Common myeloid progenitor, CD34-positive (primary cell): Measurements from ENCODE around the gene NTN3.

ENCODE experiments used
- CTCF ChIA-PET: fragments of 350-600 bp; sonication (Branson Sonifier 250); formaldehyde crosslinking; loops from one replicate; lab custom pipeline; 2021; ENCODE audit warnings: antibody characterized with exemption; lab: Charles Lee
- POLR2A ChIA-PET: fragments of 350-600 bp; sonication (Branson Sonifier 250); formaldehyde crosslinking; loops from one replicate; lab custom pipeline; 2021; ENCODE audit warnings: antibody characterized with exemption; lab: Charles Lee
- DNase-seq, 3 donors: peaks; one replicate each; pipeline versions ENCODE4 v3.0.0 to v3.0.0-alpha.2; 2013
- H3K27ac ChIP-seq, 2 experiments: 1 replicate in 1 of 2; 2 replicates in 1 of 2; pipeline ENCODE4 v1.7.0; 2013; ENCODE audit warnings: inconsistent platforms in 2 of 2, low read length in 2 of 2, mild to moderate bottlenecking in 2 of 2, low read depth in 1 of 2, moderate library complexity in 1 of 2; ENCODE audit not compliant: severe bottlenecking in 2 of 2, insufficient read depth in 1 of 2, poor library complexity in 1 of 2
- H3K27me3 ChIP-seq, 5 experiments: replicated peaks in 2 of 5; 1 replicate in 3 of 5; 2 replicates in 2 of 5; pipeline versions ENCODE4 v1.6.1 to v1.7.0; 2013; ENCODE audit warnings: low read length in 4 of 5, mild to moderate bottlenecking in 2 of 5, moderate library complexity in 2 of 5, inconsistent platforms in 1 of 5; ENCODE audit not compliant: insufficient read depth in 5 of 5, control insufficient read depth in 4 of 5
- H3K36me3 ChIP-seq, 4 experiments: 1 replicate in 2 of 4; 2 replicates in 2 of 4; pipeline versions ENCODE4 v1.6.1 to v1.7.0; 2013; ENCODE audit warnings: low read length in 3 of 4, control low read depth in 1 of 4, mild to moderate bottlenecking in 1 of 4; ENCODE audit not compliant: control insufficient read depth in 4 of 4, insufficient read depth in 4 of 4
- H3K4me1 ChIP-seq, 4 experiments: 1 replicate in 3 of 4; 2 replicates in 1 of 4; pipeline versions ENCODE4 v1.6.1 to v1.7.1; 2013; ENCODE audit warnings: low read length in 3 of 4, mild to moderate bottlenecking in 3 of 4, control low read depth in 1 of 4, inconsistent platforms in 1 of 4, moderate library complexity in 1 of 4; ENCODE audit not compliant: control insufficient read depth in 4 of 4, insufficient read depth in 4 of 4; ENCODE audit errors: control extremely low read depth in 1 of 4
- H3K4me3 ChIP-seq, 7 experiments: 1 replicate in 4 of 7; 2 replicates in 3 of 7; pipeline versions ENCODE4 v1.5.1 to v1.7.0; 2013; ENCODE audit warnings: mild to moderate bottlenecking in 7 of 7, low read length in 6 of 7, moderate library complexity in 6 of 7, inconsistent platforms in 2 of 7, low read depth in 2 of 7, control low read depth in 1 of 7; ENCODE audit not compliant: insufficient read depth in 4 of 7, control insufficient read depth in 1 of 7; ENCODE audit errors: extremely low read depth in 1 of 7
- H3K9me3 ChIP-seq, 5 experiments: 1 replicate in 4 of 5; 2 replicates in 1 of 5; pipeline versions ENCODE4 v1.6.1 to v1.7.1; 2013; ENCODE audit warnings: low read length in 4 of 5, mild to moderate bottlenecking in 2 of 5, inconsistent platforms in 1 of 5, low read depth in 1 of 5, moderate library complexity in 1 of 5; ENCODE audit not compliant: control insufficient read depth in 4 of 5, insufficient read depth in 2 of 5; ENCODE audit errors: control extremely low read depth in 1 of 5
- WGBS: methylation state at CpG from one replicate; pipeline ENCODE4 v1.1.5; 2013; ENCODE audit not compliant: insufficient coverage; 5-methylcytosine and 5-hydroxymethylcytosine counted together

Gene NTN3

DNA sequence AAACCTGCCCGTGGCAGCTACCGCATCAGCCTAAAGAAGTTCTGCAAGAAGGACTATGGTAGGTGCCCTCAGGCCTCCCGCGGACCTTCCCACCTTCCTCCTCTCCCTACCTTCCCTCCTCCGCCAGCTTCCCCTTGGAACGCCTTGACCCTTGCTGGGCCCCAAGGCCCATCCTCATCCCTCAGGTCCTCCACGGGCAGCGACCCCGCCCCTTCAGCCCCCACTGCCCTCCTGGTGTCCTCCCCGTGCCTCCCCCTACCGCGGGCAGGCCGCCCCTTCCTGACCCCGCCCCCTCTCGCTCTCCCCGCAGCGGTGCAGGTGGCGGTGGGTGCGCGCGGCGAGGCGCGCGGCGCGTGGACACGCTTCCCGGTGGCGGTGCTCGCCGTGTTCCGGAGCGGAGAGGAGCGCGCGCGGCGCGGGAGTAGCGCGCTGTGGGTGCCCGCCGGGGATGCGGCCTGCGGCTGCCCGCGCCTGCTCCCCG, 2.4 kb downstream of the NTN3 start:
- no peaks in the 10 kb centered on the region for H3K9me3 ChIP-seq
- H3K4me3 ChIP-seq: peak overlapping the region in 4 of 7 experiments; percentile 22 to 82 (median 76)
- no peaks in the 10 kb centered on the region for H3K36me3 ChIP-seq
- POLR2A ChIA-PET: interaction anchor here (0.6 kb wide), 1 partner anchor 13 kb away, joined by 3 read pairs; the partner anchor contains the start of gene TEDC2
- H3K4me1 ChIP-seq: peaks cover 4 to 54% (median 50%) of the 10 kb centered on the region in 4 experiments
- WGBS: 3% methylated on average over 38 of the region's 49 CpGs
- CTCF ChIA-PET: interaction anchor here (0.6 to 2.4 kb wide), 4 partner anchors 9 to 38 kb away, joined by 3 to 19 read pairs (median 4); no protein-coding TSS in a partner anchor
- H3K27me3 ChIP-seq: peaks cover 0 to 49% (median 19%) of the 10 kb centered on the region in 5 experiments
- H3K27ac ChIP-seq: no peak overlapping the region
- DNase-seq: peak in 1 of 3 donors; percentile 41

DNA sequence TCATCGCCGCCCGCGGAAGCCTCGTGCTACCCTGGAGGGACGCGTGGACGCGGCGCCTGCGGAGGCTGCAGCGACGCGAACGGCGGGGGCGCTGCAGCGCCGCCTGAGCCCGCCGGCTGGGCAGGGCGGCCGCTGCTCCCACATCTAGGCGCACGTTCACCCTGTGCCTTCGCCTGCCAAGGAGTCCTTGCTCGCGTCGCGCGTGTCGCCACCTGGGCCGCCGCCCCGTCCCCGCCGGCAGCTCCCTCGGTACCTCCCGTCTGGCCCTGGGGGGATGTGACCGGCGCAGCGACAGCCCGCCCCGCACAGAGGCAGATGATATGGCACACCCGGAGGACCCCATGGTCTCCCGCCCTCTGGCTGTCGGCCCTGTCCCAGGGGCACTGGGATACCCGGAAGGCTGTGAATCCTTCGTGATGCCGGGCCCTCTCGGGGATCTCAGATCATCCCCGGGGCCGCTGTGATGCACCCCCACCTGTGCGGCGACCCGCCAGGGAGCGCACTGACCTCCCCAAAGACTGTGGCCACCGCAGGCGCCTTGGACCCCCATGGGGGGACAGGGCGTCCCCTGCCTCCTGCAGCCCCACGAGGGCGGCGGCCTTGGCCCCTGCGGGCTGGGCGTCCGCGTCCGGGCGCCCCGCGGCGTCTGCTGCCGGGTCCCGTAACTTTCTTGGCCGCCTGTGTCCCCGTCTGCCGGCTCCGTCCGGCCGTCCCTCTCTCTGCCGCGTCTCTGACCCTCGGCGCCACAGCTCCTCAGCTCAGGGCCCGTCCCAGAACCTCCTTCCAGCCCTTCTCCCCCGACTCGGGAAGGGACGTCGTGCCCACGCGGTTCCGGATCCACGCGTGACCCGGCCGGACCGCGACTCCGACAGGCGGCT, 3.1 kb downstream of the NTN3 start:
- Histone ChIP-seq H3K9me3 (no peaks in the 10 kb centered on the region), H3K36me3 (peaks cover 0 to 2% (median under 1%) of the 10 kb centered on the region in 4 experiments), H3K4me1 (peaks cover 4 to 46% (median 43%) of the 10 kb centered on the region in 4 experiments), H3K27ac (peak overlapping the region in 1 of 2 experiments; percentile 77), H3K27me3 (peaks cover 0 to 43% (median 17%) of the 10 kb centered on the region in 5 experiments), H3K4me3 (peak overlapping the region; percentile 47 to 82 (median 72))
- peak; percentile 36 to 64 (median 57) for DNase-seq
- POLR2A ChIA-PET: interaction anchor here (0.5 to 2.0 kb wide), 4 partner anchors 14 to 46 kb away, joined by 3 to 15 read pairs (median 3); partner anchors contain the start of gene TEDC2
- CTCF ChIA-PET: interaction anchor here (1.4 to 2.4 kb wide), 2 partner anchors 13 to 26 kb away, joined by 3 to 19 read pairs; no protein-coding TSS in a partner anchor
- WGBS: 0% methylated on average over 92 of the region's 100 CpGs

DNA sequence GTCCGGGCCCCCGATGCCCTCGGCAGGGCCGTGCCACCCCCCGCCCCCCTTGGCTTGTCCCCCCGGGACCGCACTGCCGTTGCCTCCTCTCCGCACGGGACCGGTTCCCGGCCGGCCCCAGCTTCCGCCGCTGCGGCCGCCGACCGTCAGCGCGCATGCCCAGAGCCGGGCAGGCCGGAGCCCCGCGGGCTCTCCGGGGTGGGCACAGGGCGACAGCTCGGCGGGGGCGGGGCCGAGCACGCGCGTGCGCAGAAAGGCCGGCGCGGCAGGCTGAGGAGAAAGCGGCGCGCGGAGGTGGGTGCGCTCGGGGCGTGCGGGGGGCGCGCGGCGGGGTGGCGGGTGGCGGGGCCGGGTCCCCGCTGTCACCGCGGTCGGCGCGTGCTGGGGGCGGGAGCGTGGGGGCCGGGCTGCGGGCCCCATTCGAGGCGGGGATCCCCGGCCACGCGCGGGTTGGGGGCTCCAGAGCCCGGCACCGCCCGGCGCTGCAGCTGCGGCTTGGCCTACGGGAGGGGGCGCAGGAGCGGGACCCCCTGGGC, 3.8 kb downstream of the NTN3 start, which contains the start of gene TBC1D24:
Gene TBC1D24, plus strand, starts transcription at position 251 of the 536 bp plus-strand sequence. CDS start 21,022 bp downstream, outside the sequence.
- no peaks in the 10 kb centered on the region for H3K9me3 ChIP-seq
- peaks cover 0 to 36% (median 13%) of the 10 kb centered on the region in 5 experiments for H3K27me3 ChIP-seq
- 0% methylated on average over 62 of the region's 77 CpGs for WGBS
- H3K27ac ChIP-seq: peak within 1 kb of the TSS in 1 of 2 experiments; percentile 77
- peak; percentile 72 to 83 (median 78) for DNase-seq
- ChIA-PET CTCF (interaction anchor here (1.4 to 2.4 kb wide), 2 partner anchors 12 to 26 kb away, joined by 3 to 19 read pairs; no protein-coding TSS in a partner anchor), POLR2A (interaction anchor here (0.5 to 2.0 kb wide), 4 partner anchors 13 to 47 kb away, joined by 3 to 15 read pairs (median 3); partner anchors contain the start of gene TEDC2)
- peaks cover 4 to 43% (median 40%) of the 10 kb centered on the region in 4 experiments for H3K4me1 ChIP-seq
- H3K36me3 ChIP-seq: peaks cover 0 to 5% (median 2%) of the 10 kb centered on the region in 4 experiments
- H3K4me3 ChIP-seq: peak within 1 kb of the TSS; percentile 47 to 82 (median 73)

DNA sequence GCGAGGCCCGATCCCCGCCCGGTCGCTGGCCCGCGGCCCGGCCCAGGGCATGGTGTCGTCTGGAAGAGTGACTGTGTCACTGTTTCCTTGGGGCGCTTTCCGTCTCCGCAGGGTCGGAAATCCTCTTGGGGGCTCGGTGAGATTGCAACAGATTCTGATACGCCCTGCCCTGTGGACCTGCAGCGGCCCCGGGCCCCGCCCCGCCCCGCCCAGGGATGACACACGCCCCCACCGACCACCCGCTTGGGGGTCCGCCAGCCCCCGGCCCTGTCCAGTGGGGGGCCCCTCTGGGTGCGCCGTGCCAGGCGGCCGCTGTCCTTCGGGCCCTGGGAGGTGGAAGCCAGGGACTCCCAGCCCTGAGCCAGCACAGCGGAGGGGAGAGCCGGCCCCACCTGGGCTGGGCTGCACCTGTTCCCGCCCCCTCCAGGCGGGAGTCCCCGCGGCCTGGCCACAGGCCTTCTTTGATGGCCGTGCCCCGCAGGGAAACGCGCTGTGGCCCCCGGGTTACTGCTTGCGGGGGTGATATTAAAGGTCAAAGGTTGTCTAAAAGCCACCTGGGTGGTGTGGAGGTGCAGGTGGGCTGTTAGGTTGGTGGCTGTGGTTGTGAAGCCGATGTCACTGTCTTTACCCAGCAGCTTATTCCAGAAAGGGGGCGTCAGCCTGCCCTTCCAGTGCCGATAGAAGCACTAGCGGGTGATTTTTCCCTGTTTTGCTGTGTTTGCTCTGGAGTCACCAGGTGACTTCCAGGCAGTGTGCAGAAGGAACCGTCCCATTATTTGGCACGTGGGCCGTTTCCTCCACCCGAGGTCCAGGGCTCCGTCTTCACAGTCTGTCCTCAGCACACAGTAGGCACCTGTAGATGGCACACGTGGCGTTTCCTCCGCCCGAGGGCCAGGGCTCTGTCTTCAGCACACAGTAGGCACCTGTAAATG, 4.6 kb downstream of the NTN3 start:
- Histone ChIP-seq H3K36me3 (peaks cover 0 to 10% (median 2%) of the 10 kb centered on the region in 4 experiments), H3K4me3 (peak overlapping the region; percentile 47 to 82 (median 73)), H3K9me3 (no peaks in the 10 kb centered on the region), H3K4me1 (peaks cover 4 to 43% (median 40%) of the 10 kb centered on the region in 4 experiments), H3K27ac (no peak overlapping the region), H3K27me3 (peaks cover 0 to 29% (median 6%) of the 10 kb centered on the region in 5 experiments)
- ChIA-PET POLR2A (interaction anchor here (0.9 to 2.0 kb wide), 3 partner anchors 12 to 48 kb away, joined by 3 to 15 read pairs (median 3); partner anchors contain the start of gene TEDC2), CTCF (interaction anchor here (1.4 to 2.4 kb wide), 2 partner anchors 11 to 25 kb away, joined by 3 to 19 read pairs; no protein-coding TSS in a partner anchor)
- WGBS: 15% methylated on average over 43 of the region's 55 CpGs
- peak; percentile 67 to 78 (median 75) for DNase-seq

DNA sequence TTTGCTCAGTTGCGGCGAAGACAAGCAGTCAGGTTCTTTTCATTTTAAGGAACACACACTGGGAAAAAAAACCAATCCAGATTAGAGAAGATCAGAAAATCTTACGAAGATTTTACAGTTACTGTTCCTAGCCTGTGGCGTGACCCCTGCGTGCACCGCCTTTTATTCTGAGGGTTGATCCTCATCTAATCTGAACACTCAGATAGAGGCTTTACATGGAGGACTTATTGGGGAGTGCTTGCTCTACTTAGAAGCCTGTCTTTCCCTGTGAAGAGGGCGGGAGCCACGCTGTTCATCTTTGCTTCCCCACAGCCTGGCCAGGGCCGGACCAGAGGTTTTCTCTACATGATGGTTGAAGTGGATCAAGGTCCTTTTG, 5.2 kb downstream of the NTN3 start:
- Histone ChIP-seq H3K27ac (no peak overlapping the region), H3K9me3 (no peaks in the 10 kb centered on the region), H3K4me3 (peak overlapping the region in 3 of 7 experiments; percentile 76 to 82 (median 78)), H3K4me1 (peaks cover 4 to 40% (median 36%) of the 10 kb centered on the region in 4 experiments), H3K27me3 (peaks cover 0 to 22% (median 4%) of the 10 kb centered on the region in 5 experiments), H3K36me3 (peaks cover 0 to 14% (median 2%) of the 10 kb centered on the region in 4 experiments)
- WGBS: 94% methylated on average over 8 of the region's 9 CpGs
- ChIA-PET CTCF (interaction anchor here (1.9 kb wide), 2 partner anchors 12 to 25 kb away, joined by 5 to 7 read pairs; no protein-coding TSS in a partner anchor), POLR2A (interaction anchor here (2.0 kb wide), 1 partner anchor 11 kb away, joined by 15 read pairs; no protein-coding TSS in a partner anchor)
- DNase-seq: no peak
